Keratinocyte (primary cell): Measurements from ENCODE around the gene ANKRD10.
"Not testable (repeated sequence)": the region's sequence is repeated elsewhere in the genome, so short reads cannot be mapped to it uniquely, and the experiment has no call there.

Experiments used
- CTCF ChIP-seq, 3 experiments: IDR thresholded peaks in 1 of 3; conservative IDR thresholded peaks in 1 of 3; optimal IDR thresholded peaks in 1 of 3; 2 replicates in 2 of 3; 3 replicates in 1 of 3; pipeline versions ENCODE3 to v1.5.1; 2011; ENCODE audit warnings: low read length in 3 of 3, mild to moderate bottlenecking in 3 of 3, moderate library complexity in 2 of 3, control low read depth in 1 of 3, inconsistent platforms in 1 of 3; ENCODE audit not compliant: insufficient read depth in 2 of 3; ENCODE audit errors: extremely low read depth in 1 of 3
- EZH2 ChIP-seq: IDR thresholded peaks from one replicate; pipeline ENCODE4 v1.6.1; 2012; ENCODE audit warnings: inconsistent platforms, mild to moderate bottlenecking, low read length, moderate library complexity

GRCh38 chr13:110954533-110954920 is 39.7 kb upstream of the ANKRD10 start:
- not testable (repeated sequence) for TF ChIP-seq CTCF (optimal IDR thresholded peaks at IDR 0.05 in 1 of 3, IDR thresholded peaks at IDR 0.05 in 1 of 3, conservative IDR thresholded peaks at IDR 0.05 in 1 of 3; ENCODE audit: extremely low read depth in 1 of 3, insufficient read depth in 2 of 3, low read length in 3 of 3); EZH2
